Measurements from ENCODE around the gene INTS6L.

INTS6L gene

DNA sequence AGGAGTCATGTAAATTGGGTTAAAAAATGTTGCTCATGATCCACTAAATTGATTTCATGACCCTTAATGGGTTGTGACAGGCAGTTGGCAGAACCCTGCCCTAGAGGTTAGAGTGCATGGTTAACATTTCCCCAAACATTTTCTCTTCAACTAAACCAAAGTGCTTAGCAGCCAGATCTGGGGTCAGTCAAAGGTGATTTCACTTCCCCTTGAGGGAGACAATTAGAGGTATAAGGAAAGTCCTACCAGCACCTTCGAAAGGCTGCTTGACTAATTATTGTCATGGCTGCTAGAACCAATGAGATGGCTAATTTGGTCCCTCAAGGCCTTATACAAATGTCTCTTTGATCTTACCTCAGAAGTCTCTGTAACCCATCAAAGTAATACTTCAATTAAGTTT, 30.9 kb upstream of the INTS6L start:
- in situ Hi-C loops (cut with HindIII; ENCODE audit: low sequenced_read_pairs), result no loop called here
- no peak for DNase-seq (ENCODE audit: low read depth, low spot score)
- TF ChIP-seq, protein P1, sequence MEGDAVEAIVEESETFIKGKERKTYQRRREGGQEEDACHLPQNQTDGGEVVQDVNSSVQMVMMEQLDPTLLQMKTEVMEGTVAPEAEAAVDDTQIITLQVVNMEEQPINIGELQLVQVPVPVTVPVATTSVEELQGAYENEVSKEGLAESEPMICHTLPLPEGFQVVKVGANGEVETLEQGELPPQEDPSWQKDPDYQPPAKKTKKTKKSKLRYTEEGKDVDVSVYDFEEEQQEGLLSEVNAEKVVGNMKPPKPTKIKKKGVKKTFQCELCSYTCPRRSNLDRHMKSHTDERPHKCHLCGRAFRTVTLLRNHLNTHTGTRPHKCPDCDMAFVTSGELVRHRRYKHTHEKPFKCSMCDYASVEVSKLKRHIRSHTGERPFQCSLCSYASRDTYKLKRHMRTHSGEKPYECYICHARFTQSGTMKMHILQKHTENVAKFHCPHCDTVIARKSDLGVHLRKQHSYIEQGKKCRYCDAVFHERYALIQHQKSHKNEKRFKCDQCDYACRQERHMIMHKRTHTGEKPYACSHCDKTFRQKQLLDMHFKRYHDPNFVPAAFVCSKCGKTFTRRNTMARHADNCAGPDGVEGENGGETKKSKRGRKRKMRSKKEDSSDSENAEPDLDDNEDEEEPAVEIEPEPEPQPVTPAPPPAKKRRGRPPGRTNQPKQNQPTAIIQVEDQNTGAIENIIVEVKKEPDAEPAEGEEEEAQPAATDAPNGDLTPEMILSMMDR (IDR thresholded peaks at IDR 0.05; ENCODE audit: low read depth, low read length), result no peak
- no peak overlapping the region for H3K4me3 ChIP-seq (ENCODE audit: low read depth, low read length)

DNA sequence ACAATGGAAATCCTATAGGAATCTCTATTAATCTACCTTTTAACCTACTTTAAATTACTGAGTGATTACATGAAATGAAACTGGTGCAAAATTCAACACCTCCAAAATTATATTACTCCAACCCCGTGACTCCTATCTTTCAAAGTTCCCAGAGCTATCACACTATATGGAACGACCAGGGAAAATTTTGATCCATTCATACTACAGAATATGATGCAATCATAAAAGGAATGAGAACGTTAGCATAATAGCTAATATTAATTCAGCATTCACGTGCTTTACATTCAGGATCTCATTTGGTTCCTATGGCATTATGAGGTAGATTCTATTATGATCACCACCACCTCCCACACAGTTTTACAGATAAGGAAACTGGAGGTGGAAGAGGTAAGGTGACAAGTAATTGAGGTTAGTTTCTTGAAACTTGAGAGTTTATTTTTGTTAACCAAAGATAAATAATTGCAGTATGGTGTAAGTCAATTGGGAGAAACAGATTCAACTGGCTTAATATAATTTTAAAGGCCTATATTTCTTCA, 29.4 kb upstream of the INTS6L start:
- in situ Hi-C loops (cut with HindIII; ENCODE audit: low sequenced_read_pairs), result no loop called here
- DNase-seq (ENCODE audit: low read depth, low spot score), result no peak
- TF ChIP-seq, protein P1 (IDR thresholded peaks at IDR 0.05; ENCODE audit: low read depth, low read length), result no peak
- no peak overlapping the region for H3K4me3 ChIP-seq (ENCODE audit: low read depth, low read length)

DNA sequence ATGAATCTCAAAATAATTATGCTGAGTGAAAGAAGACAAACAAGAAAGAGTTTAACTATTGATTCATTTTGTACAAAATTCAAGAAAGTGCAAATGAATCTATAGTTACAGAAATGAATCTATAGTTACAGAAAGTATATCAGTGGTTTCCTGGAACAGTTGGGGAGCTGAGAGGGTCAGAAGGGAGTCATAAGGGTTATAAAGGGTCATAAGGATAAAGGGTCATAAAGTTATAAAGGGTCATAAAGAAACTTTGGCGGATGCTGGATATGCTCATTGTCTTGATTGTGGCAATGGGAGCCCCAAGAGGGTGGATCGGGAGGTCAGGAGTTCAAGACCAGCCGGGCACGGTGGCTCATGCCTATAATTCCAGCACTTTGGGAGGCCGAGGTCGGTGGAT, 26.0 kb upstream of the INTS6L start:
- no peak for DNase-seq (ENCODE audit: low read depth, low spot score)
- in situ Hi-C loops (cut with HindIII; ENCODE audit: low sequenced_read_pairs), result no loop called here
- TF ChIP-seq, protein P1 (IDR thresholded peaks at IDR 0.05; ENCODE audit: low read depth, low read length), result no peak
- no peak overlapping the region for H3K4me3 ChIP-seq (ENCODE audit: low read depth, low read length)

DNA sequence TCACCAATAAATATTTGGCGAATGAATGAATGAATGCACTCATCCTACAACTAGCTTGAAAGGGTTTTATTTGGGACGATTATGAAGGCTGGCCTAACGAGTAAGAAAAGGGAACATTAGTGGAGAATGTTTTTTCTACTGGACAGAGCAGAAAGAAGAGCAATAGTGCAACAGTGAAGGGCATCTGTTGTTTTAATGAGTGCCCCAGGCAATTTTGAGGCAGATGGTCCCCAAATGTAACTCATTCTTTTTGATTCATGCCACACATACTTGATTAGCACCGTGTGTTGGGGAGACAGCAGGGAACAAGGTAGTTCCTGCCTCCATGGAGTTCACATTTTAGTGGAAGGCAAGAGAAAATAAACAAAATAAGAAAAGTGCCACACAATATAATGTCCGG, 22.7 kb upstream of the INTS6L start:
- in situ Hi-C loops (cut with HindIII; ENCODE audit: low sequenced_read_pairs), result no loop called here
- no peak overlapping the region for H3K4me3 ChIP-seq (ENCODE audit: low read depth, low read length)
- DNase-seq (ENCODE audit: low read depth, low spot score), result no peak
- TF ChIP-seq, protein P1 (IDR thresholded peaks at IDR 0.05; ENCODE audit: low read depth, low read length), result no peak

DNA sequence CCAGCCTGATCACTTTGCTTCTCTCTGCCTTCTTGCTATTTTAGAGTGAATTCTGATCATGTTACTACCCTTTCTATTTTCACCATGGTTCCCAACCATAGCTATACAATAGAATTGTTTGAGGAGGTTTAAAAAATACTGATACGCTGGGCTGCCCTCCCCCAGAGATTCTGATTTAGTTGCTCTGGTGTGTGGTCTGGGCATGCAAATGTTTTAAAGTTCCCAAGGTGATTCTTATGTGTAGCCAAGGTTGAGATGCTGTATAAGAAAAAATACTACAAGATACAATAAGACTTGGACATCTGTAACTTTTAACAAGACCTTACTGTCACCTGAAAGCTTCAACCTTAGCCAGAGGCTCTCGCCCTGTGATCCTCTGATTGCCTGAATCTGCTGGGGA, 22.2 kb upstream of the INTS6L start:
- TF ChIP-seq, protein P1 (IDR thresholded peaks at IDR 0.05; ENCODE audit: low read depth, low read length), result no peak
- in situ Hi-C loops (cut with HindIII; ENCODE audit: low sequenced_read_pairs), result no loop called here
- no peak overlapping the region for H3K4me3 ChIP-seq (ENCODE audit: low read depth, low read length)
- no peak for DNase-seq (ENCODE audit: low read depth, low spot score)

DNA sequence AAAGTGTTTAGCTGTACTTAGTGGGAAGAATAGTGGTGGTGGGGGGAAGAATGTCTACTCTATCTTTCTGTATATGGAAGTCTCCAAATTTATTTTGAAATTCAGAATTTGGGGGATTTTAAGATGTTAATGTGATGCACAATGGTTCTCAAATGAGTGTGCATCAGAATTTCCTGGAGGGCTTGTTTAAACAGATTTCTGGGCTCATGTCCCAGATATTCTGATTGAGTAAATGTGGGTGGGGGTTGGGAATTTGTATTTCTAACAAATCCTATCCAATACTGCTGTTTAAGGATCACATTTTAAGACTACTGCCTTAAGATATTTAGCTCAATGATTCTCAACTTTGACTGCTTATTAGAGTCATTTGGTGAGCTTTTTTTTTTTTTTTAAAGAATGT, 15.1 kb upstream of the INTS6L start:
- no peak overlapping the region for H3K4me3 ChIP-seq (ENCODE audit: low read depth, low read length)
- in situ Hi-C loops (cut with HindIII; ENCODE audit: low sequenced_read_pairs), result no loop called here
- TF ChIP-seq, protein P1 (IDR thresholded peaks at IDR 0.05; ENCODE audit: low read depth, low read length), result no peak
- DNase-seq (ENCODE audit: low read depth, low spot score), result no peak

DNA sequence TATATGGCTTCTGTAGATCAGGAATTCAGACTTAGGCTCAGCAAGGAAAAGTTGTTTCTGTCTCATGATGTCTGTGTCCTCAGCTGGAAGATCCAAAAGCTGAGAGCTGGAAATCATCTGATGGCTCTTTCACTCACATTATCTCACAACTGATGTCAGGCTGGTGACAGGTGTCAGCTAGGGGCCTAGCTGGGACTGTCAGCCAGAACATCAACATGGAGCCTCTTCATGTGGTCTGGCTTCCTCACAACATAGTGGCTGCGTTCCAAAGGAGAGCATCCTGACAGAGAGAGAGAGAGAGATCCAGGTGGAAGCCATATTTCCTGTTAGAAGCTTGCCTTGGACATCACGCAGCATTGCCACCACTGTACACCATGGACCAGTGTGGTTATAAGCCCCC, 10.6 kb upstream of the INTS6L start:
- no peak overlapping the region for H3K4me3 ChIP-seq (ENCODE audit: low read depth, low read length)
- in situ Hi-C loops (cut with HindIII; ENCODE audit: low sequenced_read_pairs), result no loop called here
- no peak for DNase-seq (ENCODE audit: low read depth, low spot score)
- TF ChIP-seq, protein P1 (IDR thresholded peaks at IDR 0.05; ENCODE audit: low read depth, low read length), result no peak
